MV-4-11 (cell line): ENCODE data around the gene TSHZ3.

Source experiments
- DNase-seq: peaks from one replicate; lab custom pipeline; 2025; lab: John Stamatoyannopoulos, UW

The TSHZ3 gene, protein sequence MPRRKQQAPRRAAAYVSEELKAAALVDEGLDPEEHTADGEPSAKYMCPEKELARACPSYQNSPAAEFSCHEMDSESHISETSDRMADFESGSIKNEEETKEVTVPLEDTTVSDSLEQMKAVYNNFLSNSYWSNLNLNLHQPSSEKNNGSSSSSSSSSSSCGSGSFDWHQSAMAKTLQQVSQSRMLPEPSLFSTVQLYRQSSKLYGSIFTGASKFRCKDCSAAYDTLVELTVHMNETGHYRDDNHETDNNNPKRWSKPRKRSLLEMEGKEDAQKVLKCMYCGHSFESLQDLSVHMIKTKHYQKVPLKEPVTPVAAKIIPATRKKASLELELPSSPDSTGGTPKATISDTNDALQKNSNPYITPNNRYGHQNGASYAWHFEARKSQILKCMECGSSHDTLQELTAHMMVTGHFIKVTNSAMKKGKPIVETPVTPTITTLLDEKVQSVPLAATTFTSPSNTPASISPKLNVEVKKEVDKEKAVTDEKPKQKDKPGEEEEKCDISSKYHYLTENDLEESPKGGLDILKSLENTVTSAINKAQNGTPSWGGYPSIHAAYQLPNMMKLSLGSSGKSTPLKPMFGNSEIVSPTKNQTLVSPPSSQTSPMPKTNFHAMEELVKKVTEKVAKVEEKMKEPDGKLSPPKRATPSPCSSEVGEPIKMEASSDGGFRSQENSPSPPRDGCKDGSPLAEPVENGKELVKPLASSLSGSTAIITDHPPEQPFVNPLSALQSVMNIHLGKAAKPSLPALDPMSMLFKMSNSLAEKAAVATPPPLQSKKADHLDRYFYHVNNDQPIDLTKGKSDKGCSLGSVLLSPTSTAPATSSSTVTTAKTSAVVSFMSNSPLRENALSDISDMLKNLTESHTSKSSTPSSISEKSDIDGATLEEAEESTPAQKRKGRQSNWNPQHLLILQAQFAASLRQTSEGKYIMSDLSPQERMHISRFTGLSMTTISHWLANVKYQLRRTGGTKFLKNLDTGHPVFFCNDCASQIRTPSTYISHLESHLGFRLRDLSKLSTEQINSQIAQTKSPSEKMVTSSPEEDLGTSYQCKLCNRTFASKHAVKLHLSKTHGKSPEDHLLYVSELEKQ

DNA sequence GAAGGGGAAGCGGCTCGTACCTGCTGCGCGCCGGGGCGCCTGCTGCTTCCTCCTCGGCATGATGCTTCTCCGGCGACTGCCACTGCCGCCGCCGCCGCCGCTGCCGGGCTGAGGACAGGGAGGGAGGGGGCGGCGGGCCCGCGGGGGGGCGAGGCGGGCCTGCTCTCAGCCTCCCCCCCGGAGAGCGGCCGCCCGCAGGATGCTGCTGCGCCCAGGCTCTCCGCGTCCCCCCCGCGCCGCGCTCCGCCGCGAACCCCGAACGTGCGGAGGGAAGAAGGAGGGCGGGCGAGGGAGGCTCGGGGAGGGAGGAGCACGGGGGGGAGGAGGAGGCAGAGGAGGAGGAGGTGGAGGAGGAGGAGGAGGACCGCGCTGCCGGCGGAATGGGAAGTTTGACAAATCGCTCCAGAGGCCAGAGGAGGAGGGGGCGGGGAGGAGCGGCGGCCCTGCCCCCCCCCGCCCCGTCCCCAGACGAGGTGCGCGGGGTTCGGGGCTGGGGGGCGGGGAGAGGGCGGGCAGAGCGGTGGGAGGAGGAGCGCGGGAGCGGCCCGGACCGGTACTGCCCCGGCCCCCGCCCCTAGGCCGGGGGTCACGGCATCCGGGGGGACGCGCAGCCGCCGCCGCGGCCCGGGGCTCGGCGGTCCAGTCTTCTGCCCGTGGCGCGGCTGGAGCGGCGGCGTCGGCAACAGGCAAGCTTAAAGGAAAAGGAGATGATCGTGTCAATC lies at the start of gene TSHZ3:
Gene TSHZ3 (minus strand): TSS at position 277 of the 722 bp plus-strand sequence. CDS start 217 bp downstream, at position 60.
- peak; percentile 47 for DNase-seq

GRCh38 chr19:31397308-31397707 lies 48.1 kb upstream of the TSHZ3 start:
- DNase-seq = no peak

DNA sequence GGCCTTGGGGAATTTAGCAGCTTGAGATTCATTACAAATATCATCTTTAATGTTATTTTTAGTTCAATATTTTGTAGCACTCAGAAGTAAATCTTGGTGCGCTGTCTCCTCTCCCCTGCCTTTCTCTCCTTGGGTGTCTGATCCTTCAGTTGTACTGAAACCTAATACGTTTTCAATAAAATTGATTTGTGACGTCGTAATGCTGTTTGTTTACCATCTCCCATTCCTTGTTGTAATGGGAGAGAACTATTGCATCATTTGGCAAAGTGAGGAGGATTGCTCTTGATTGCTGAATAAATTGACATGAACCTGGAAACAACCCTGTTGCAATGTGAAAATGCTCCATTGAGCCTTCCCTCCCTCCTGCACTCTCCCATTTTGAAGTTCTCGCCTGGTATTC lies 43.2 kb upstream of the TSHZ3 start:
- no peak for DNase-seq

DNA sequence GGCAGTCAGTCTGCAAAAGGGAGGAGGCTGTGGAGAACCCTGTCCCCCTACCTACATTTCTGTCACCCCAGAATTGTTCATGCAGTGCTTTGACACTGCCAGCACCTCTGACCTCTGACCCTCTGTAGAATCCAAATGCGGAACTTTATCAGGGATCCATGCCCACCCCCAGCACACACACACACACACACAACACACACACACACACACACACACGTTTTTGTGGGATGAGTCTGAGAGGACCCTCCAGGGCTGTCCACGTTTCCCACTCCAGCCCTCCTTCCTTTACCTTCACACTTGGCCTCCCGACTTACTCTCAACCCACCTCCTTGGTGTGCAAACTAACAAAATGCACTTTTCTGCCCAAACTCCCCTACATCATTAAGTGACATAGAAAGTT lies 42.3 kb upstream of the TSHZ3 start:
- DNase-seq = no peak

DNA sequence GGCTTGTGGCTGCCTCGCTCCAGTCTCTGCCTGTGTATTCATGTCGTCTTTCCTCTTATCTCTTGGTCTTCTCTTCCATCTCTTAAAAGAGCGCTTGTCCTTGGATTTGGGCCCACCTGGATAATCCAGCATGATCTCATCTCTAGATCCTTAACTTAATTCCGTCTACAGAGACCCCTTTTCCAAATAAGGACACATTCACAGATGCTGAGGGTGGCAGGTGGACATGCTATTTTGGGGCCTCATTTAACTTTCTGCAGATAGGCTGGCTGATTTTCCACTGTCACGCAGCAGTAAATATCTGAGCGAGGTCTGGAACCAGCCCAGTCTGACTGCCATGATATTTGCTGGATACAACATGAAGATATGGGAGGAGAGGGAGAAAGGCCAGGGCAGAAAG lies 41.5 kb upstream of the TSHZ3 start:
- no peak for DNase-seq

DNA sequence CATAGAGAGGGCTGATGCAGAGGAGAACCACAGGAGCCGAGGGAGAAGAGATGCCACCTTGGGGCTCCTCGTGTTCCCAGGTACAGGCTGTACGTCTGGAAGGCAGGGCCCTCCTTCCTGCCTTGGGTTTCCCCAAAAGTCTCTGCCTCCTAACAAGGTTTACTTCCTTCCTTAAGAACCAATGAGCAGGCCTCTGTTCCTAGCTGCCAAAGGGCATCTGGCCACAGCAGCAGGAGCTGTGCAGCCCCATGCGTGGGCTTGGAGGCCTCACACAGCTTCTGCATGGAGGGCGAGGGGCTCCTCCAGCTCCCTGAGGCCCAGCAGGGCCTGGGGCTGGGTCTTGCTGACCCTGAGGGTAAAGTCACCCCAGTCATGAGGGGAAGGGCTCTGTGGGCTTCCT lies 40.6 kb upstream of the TSHZ3 start:
- DNase-seq = no peak

GRCh38 chr19:31387717-31388301 lies 38.6 kb upstream of the TSHZ3 start:
- peak; percentile 46 for DNase-seq

DNA sequence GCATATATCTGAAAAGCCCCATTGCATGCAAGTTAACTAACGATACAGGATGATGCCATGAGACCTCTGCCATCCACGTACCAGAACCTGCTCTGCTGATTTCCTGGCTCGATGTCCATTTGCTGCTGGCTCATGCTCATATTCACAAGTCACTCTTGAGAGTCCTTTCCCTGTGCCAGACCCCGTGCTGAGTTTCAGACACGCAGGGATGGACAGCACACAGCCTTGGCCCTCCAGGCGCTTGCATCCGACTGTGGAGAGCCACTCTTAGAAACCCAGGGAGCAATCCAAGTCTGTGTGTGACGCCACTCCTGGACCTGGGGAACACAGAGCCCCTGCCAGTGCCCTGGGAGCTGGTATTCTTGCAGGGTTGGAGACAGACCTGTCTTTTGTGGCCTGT lies 37.6 kb upstream of the TSHZ3 start:
- DNase-seq = no peak

DNA sequence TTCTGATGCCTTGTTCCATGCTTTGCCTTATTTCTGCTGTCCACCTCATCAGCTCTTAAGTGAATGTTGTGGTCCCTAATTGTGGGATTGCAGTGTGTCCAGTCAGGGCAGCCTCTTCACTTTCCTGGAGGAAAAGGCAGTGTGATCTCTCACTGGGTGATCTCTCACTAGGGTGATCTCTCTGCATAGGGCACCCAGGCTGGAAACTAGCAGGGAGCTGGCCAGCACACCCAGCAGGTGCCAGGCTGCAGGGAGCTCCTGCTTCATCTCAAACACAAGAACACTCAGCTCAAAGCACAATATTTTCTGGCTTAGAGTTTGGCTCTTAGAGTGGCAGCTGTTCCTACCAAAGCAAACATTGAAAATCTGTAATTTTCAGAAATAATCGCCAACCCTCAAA lies 36.5 kb upstream of the TSHZ3 start:
- no peak for DNase-seq

DNA sequence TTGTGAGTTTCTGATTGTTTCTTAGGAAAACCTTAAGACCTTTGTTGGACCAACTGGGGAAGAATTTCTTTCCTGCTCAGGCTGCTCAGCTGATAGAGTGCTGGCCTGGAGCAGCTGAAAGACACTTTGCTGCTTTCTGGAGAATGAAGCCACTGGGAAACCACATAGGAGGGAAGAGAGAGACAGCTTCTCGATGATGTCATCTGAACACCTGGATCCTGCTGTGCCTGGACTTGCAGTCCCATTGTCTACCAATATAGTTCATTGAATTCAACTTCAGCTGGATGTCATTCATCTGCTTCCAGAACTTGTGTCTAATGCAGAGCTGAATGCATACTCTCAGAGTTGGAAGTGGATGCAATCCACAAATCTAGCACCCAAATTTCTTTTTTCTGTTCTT lies 34.3 kb upstream of the TSHZ3 start:
- DNase-seq = no peak

DNA sequence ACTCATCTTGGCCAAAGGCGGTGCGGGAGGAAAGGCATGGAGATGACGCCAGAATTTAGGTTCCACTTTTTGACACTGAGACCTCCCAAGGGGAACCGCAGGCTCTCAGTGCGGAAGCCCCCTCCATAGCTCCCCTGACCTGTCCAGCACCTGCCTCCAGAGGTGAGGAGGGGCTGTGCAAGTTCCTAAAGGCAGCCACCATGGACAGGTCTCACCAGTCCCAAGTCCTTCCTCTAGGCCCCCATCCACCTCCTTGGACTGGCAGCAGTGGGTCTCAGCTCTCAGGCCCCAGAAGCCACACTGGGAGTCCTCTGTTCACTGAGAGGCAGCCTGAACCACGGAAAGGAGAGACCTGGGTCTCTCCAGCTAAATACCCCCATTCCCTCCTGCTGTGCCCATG lies 31.6 kb upstream of the TSHZ3 start:
- no peak for DNase-seq

- DNase-seq = peak; percentile 20
Observed at GRCh38 chr19:31378404-31378803, 29.2 kb upstream of the TSHZ3 start.

- DNase-seq = no peak
Observed at GRCh38 chr19:31377736-31378135, 28.5 kb upstream of the TSHZ3 start.

GRCh38 chr19:31372246-31372781 lies 23.1 kb upstream of the TSHZ3 start:
- no peak for DNase-seq

GRCh38 chr19:31370216-31370615 lies 21.0 kb upstream of the TSHZ3 start:
- no peak for DNase-seq

- no peak for DNase-seq
Observed at GRCh38 chr19:31364963-31365362, 15.7 kb upstream of the TSHZ3 start.

GRCh38 chr19:31361728-31362127 lies 12.5 kb upstream of the TSHZ3 start:
- no peak for DNase-seq

DNA sequence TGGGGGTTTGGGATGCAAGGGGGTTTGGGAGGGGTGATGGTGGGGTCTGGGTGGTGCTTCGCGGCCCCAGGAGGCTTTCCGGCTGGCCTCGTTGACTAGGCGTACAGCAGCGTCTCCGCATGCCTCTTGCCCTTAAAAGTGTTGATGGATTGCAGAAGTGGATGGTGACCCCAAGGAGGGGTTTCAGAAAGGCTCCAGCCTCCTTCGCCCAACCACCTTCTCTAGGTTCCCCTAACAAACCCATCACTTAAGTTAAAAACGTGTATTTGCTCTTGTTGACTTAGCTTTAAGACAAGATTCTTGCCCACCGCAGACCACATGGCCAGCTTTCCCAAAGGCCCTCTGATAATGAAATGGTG lies 8.1 kb upstream of the TSHZ3 start:
- no peak for DNase-seq

DNA sequence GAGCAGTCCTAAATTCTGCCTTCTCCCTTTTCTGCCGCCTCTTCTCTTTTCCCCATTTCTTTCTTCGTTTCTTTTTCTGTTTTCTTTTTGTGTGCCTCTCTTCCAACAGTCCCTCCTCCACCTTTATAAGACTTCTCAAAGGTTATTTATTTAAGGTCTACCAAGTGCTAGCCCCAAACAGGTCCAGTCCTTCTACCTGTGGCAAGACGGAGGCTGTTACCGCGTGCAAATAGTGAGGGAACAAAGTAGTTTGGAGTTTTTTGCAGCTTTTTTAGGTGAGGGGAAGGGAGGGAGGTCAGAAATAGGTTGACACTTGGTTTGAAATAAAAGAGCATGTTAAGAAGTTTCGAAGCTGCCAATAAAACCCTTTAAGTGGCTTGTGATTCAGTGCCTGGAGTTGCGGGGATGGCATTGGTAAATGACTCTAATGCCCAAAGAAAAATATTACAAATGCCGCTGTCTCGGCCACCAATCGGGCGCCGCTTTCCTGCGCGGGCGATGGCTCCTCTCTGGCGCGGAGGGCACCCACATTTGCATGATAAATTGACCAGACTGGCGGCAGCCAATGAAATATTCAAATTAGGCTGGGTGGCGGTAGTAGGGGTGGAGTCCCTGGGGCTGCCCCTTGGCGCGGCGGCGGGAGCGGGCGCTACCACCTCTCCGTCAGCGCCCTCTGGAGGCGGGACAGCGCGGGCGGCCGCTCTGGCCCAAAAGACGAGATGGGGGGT lies 7.5 kb upstream of the TSHZ3 start:
- peak; percentile 77 for DNase-seq

DNA sequence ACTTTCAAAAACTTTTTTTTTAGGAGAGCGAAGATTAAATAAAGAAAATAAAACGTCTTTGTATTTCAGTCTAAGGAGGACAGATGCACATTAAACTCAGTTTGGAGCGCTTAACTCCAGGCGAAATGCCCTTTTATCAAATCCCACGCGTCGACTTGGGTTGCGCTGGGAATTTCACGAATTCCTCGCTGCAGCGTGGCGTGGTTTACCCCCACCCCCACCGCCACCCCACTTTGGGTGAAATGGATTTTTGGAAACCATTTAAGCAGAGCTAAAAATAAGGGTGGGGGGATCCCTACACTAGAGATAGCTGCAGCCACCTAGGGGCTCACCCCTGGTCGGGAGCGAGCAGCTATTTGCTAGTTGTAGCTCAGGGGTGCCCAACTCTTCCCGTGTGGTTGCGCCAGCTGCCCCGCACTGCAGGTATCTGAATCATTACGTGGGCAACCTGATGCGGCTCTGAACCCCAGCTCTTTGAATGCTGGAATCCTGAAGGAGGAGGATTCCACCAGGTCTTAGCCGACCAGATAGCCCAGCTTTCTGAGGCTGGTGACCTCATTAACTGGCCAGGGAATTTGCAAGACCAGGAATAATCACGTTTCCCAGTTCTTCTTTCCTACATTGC lies 6.5 kb upstream of the TSHZ3 start:
- no peak for DNase-seq
